HepG2 (cell line): ENCODE measurements around the gene CA7. TPM values are rescaled to one million over a fixed set of nuclear protein-coding genes. Genes with fewer than 3 reads are reported as not detected.

Source experiments
- AGO2 ChIP-seq: fragments of 200-400 bp; formaldehyde crosslinking; optimal IDR thresholded peaks from 2 replicates; pipeline ENCODE3; 2017; ENCODE audit warnings: mild to moderate bottlenecking, low read depth, low read length, moderate library complexity
- ATF7-NPFF ChIP-seq: sonication (generic); formaldehyde crosslinking; IDR thresholded peaks from 2 replicates; pipeline ENCODE4 v1.8.1; 2023; ENCODE audit warnings: mild to moderate bottlenecking, low read depth, missing genetic modification reagents, moderate library complexity
- GLI4 ChIP-seq: sonication (generic); formaldehyde crosslinking; IDR thresholded peaks from 2 replicates; pipeline ENCODE4 v1.5.1; 2020; ENCODE audit warnings: missing genetic modification reagents, mild to moderate bottlenecking, moderate library complexity, borderline replicate concordance
- GPN1 ChIP-seq: sonication (generic); formaldehyde crosslinking; IDR thresholded peaks from 2 replicates; pipeline ENCODE4 v1.5.1; 2020; ENCODE audit warnings: missing genetic modification reagents, borderline replicate concordance
- HNRNPL ChIP-seq: fragments of 200-400 bp; formaldehyde crosslinking; IDR thresholded peaks from 2 replicates; pipeline ENCODE4 v1.6.1; 2017; ENCODE audit warnings: mild to moderate bottlenecking, low read depth, low read length
- HOXA5 ChIP-seq: sonication (generic); formaldehyde crosslinking; IDR thresholded peaks from 2 replicates; pipeline ENCODE4 v1.4.0; 2020; ENCODE audit warnings: missing genetic modification reagents
- MAF1 ChIP-seq: sonication (generic); formaldehyde crosslinking; IDR thresholded peaks from 2 replicates; pipeline ENCODE4 v1.5.0; 2020; ENCODE audit warnings: missing genetic modification reagents, borderline replicate concordance
- MEIS2 ChIP-seq: sonication (generic); formaldehyde crosslinking; IDR thresholded peaks from 2 replicates; pipeline ENCODE4 v1.9.0; 2021; ENCODE audit warnings: mild to moderate bottlenecking, missing genetic modification reagents
- SMAD1 ChIP-seq: sonication (generic); formaldehyde crosslinking; IDR thresholded peaks from 2 replicates; pipeline ENCODE4 v1.4.0; 2020; ENCODE audit warnings: missing genetic modification reagents, low read depth, mild to moderate bottlenecking, borderline replicate concordance
- SOX5 ChIP-seq: IDR thresholded peaks from 2 replicates; pipeline ENCODE4 v1.6.1; 2016; ENCODE audit warnings: borderline replicate concordance
- SP140L ChIP-seq: sonication (generic); formaldehyde crosslinking; IDR thresholded peaks from 2 replicates; pipeline ENCODE4 v1.4.0; 2020; ENCODE audit warnings: missing genetic modification reagents, borderline replicate concordance
- XRCC5 ChIP-seq: fragments of 200-400 bp; formaldehyde crosslinking; optimal IDR thresholded peaks from 2 replicates; pipeline ENCODE3; 2017; ENCODE audit warnings: mild to moderate bottlenecking, low read length
- ZFAT ChIP-seq: sonication (generic); formaldehyde crosslinking; conservative IDR thresholded peaks from 2 replicates; pipeline ENCODE4 v1.8.1; 2023; ENCODE audit warnings: missing genetic modification reagents, inconsistent platforms
- ZFP36L2 ChIP-seq: sonication (generic); formaldehyde crosslinking; IDR thresholded peaks from 2 replicates; pipeline ENCODE4 v1.4.0; 2020; ENCODE audit warnings: missing genetic modification reagents
- ZMYM3 ChIP-seq: sonication (generic); formaldehyde crosslinking; IDR thresholded peaks from 2 replicates; pipeline ENCODE4 v1.5.1; 2020; ENCODE audit warnings: mild to moderate bottlenecking, missing genetic modification reagents
- ZNF224 ChIP-seq: sonication (generic); formaldehyde crosslinking; IDR thresholded peaks from 2 replicates; pipeline ENCODE4 v1.5.0; 2020; ENCODE audit warnings: mild to moderate bottlenecking, missing genetic modification reagents
- ZNF558 ChIP-seq: sonication (generic); formaldehyde crosslinking; IDR thresholded peaks from 2 replicates; pipeline ENCODE4 v1.9.0; 2022; ENCODE audit warnings: mild to moderate bottlenecking, missing genetic modification reagents, borderline replicate concordance
- ZNF746 ChIP-seq: sonication (generic); formaldehyde crosslinking; IDR thresholded peaks from 2 replicates; pipeline ENCODE4 v1.8.0; 2022; ENCODE audit warnings: mild to moderate bottlenecking, missing genetic modification reagents
- ZNF749 ChIP-seq: sonication (generic); formaldehyde crosslinking; IDR thresholded peaks from 2 replicates; pipeline ENCODE4 v1.8.0; 2022; ENCODE audit warnings: mild to moderate bottlenecking, missing genetic modification reagents, moderate library complexity, borderline replicate concordance
- ZNF879 ChIP-seq: sonication (generic); formaldehyde crosslinking; IDR thresholded peaks from 2 replicates; pipeline ENCODE4 v1.8.1; 2023; ENCODE audit warnings: missing genetic modification reagents
- polyA plus RNA-seq, 8 experiments: library from polyadenylated mRNA; depleted of rRNA in 3 of 8; stranded (reverse) in 7 of 8; unstranded in 1 of 8; fragments of >200 nt; fragmentation: Illumina TruSeq in 4 of 8; extraction: Trizol in 4 of 8; gene quantifications; 2 replicates each; pipeline versions ENCODE4 v1.2.1 to v1.2.3, GENCODE V29; 2011 to 2016; ENCODE audit warnings: low read depth in 4 of 8, missing spikeins in 1 of 8, mixed read lengths in 1 of 8; ENCODE audit not compliant: insufficient read depth in 1 of 8
- total RNA-seq, 5 experiments: library from RNA; depleted of rRNA; stranded (reverse); fragments of >200 nt; fragmentation: Illumina TruSeq; extraction: Trizol; gene quantifications; 2 replicates each; pipeline ENCODE4 v1.2.3, GENCODE V29; 2016; ENCODE audit warnings: low read depth in 1 of 5
- TF ChIP-seq, protein P1 (sequence below): sonication (generic); formaldehyde crosslinking; IDR thresholded peaks from 2 replicates; pipeline ENCODE4 v1.4.0; 2020; ENCODE audit warnings: missing genetic modification reagents
- TF ChIP-seq, protein P2 (sequence below): sonication (generic); formaldehyde crosslinking; IDR thresholded peaks from 2 replicates; pipeline ENCODE4 v1.8.0; 2022; ENCODE audit warnings: mild to moderate bottlenecking, missing genetic modification reagents, borderline replicate concordance
- TF ChIP-seq, protein P3 (sequence below): sonication (generic); formaldehyde crosslinking; IDR thresholded peaks from 2 replicates; pipeline ENCODE4 v1.8.0; 2022; ENCODE audit warnings: missing genetic modification reagents, mild to moderate bottlenecking, borderline replicate concordance
- TF ChIP-seq, protein P4 (sequence below): sonication (generic); formaldehyde crosslinking; IDR thresholded peaks from 2 replicates; pipeline ENCODE4 v1.5.0; 2020; ENCODE audit warnings: missing genetic modification reagents

Gene CA7
- total and polyA plus RNA-seq, 2 of the 13 experiments (the other 11 are each of a cell fraction or from before 2014, with no cell fraction given), result not detected

DNA sequence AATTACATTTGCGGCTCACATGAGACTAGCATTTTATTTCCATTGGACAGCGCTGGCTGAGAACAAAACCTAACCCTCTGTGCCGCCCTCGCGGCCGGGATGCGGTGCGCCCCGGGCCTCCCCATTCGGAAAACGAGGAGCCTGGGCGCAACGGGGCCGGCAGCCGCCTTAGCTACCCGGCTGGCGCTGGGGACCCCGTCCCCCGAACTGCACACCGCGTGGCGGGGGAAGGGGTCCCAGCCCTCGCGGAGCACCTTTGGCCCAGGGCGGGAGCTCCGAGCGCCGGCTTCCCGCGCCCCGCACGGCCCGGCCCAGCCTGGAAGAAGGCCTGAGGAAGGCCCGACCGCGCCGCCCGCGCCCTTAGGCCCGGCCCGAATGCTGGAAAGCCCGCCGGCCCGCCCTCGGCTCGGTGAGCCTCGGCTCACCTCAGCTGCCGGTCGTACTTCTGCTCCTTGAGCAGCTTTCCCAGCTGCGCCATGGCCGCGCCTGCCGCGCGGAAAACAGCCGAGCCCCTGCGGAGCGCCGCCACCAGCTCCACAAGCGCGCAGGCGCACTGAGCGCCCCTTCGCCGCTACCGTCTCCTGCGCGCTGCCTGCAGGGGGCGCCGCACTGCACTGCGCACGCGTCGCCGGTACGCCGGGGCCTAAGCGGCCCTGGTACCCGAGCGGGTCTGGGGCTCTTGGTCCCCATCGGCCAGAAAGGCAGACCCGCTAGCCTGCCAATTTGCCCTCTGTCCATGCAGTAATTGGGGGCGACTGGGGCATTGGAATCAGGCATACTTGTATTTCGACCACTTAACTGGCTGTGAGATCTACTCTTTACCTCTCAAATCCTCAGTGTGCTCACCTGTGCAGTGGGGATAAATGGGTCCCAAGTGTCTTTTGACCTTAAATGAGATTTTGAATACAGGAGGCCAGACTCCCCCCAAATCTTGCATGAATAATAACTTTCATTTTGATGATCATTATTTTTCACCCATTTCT, 13.5 kb upstream of the CA7 start, which contains the start of gene NAE1 (continued):
- TF ChIP-seq, protein P1, sequence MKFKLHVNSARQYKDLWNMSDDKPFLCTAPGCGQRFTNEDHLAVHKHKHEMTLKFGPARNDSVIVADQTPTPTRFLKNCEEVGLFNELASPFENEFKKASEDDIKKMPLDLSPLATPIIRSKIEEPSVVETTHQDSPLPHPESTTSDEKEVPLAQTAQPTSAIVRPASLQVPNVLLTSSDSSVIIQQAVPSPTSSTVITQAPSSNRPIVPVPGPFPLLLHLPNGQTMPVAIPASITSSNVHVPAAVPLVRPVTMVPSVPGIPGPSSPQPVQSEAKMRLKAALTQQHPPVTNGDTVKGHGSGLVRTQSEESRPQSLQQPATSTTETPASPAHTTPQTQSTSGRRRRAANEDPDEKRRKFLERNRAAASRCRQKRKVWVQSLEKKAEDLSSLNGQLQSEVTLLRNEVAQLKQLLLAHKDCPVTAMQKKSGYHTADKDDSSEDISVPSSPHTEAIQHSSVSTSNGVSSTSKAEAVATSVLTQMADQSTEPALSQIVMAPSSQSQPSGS, result peak; percentile 75; the same call in 1 of the 2 replicates
- TF ChIP-seq SP140L (peak; percentile 96; the same call in 1 of the 2 replicates), ZNF746 (CRISPR knock-in tag) (no peak), ZNF879 (CRISPR knock-in tag) (peak; percentile 79; the same call in 1 of the 2 replicates), MAF1 (peak; percentile 89; the same call in 1 of the 2 replicates), ZNF224 (CRISPR knock-in tag) (peak; percentile 97), ATF7-NPFF (CRISPR knock-in tag) (peak; percentile 98), GLI4 (CRISPR knock-in tag) (peak; percentile 91), AGO2 (peak; percentile 88), MEIS2 (CRISPR knock-in tag) (peak; percentile 93), XRCC5 (peak; percentile 99), HOXA5 (CRISPR knock-in tag) (peak; percentile 97), HNRNPL (no peak), GPN1 (CRISPR knock-in tag) (peak; percentile 10; the same call in 1 of the 2 replicates), ZFP36L2 (CRISPR knock-in tag) (no peak), ZNF749 (CRISPR knock-in tag) (peak; percentile 72; the same call in 1 of the 2 replicates), ZMYM3 (CRISPR knock-in tag) (peak; percentile 99), ZNF558 (CRISPR knock-in tag) (no peak; the same call in 1 of the 2 replicates), SOX5 (CRISPR knock-in tag) (no peak; the same call in 1 of the 2 replicates), ZFAT (CRISPR knock-in tag) (peak; percentile 84; the same call in 1 of the 2 replicates), SMAD1 (CRISPR knock-in tag) (peak; percentile 37; the same call in 1 of the 2 replicates)
- TF ChIP-seq, protein P2, sequence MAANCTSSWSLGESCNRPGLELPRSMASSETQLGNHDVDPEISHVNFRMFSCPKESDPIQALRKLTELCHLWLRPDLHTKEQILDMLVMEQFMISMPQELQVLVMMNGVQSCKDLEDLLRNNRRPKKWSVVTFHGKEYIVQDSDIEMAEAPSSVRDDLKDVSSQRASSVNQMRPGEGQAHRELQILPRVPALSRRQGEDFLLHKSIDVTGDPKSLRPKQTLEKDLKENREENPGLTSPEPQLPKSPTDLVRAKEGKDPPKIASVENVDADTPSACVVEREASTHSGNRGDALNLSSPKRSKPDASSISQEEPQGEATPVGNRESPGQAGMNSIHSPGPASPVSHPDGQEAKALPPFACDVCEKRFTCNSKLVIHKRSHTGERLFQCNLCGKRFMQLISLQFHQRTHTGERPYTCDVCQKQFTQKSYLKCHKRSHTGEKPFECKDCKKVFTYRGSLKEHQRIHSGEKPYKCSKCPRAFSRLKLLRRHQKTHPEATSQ (CRISPR knock-in tag), result no peak; the same call in 1 of the 2 replicates
- TF ChIP-seq, protein P3, sequence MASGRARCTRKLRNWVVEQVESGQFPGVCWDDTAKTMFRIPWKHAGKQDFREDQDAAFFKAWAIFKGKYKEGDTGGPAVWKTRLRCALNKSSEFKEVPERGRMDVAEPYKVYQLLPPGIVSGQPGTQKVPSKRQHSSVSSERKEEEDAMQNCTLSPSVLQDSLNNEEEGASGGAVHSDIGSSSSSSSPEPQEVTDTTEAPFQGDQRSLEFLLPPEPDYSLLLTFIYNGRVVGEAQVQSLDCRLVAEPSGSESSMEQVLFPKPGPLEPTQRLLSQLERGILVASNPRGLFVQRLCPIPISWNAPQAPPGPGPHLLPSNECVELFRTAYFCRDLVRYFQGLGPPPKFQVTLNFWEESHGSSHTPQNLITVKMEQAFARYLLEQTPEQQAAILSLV, result peak; percentile 93; the same call in 1 of the 2 replicates
- TF ChIP-seq, protein P4, sequence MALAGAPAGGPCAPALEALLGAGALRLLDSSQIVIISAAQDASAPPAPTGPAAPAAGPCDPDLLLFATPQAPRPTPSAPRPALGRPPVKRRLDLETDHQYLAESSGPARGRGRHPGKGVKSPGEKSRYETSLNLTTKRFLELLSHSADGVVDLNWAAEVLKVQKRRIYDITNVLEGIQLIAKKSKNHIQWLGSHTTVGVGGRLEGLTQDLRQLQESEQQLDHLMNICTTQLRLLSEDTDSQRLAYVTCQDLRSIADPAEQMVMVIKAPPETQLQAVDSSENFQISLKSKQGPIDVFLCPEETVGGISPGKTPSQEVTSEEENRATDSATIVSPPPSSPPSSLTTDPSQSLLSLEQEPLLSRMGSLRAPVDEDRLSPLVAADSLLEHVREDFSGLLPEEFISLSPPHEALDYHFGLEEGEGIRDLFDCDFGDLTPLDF (CRISPR knock-in tag), result peak; percentile 93
